Central memory CD4-positive, alpha-beta T cell (primary cell): ENCODE measurements around the gene BANP.
"Not testable (repeated sequence)": the region's sequence is repeated elsewhere in the genome, so short reads cannot be mapped to it uniquely, and the experiment has no call there.

Experiments
- DNase-seq: peaks from one replicate; pipeline ENCODE4 v3.0.0; 2022

Gene BANP

DNA sequence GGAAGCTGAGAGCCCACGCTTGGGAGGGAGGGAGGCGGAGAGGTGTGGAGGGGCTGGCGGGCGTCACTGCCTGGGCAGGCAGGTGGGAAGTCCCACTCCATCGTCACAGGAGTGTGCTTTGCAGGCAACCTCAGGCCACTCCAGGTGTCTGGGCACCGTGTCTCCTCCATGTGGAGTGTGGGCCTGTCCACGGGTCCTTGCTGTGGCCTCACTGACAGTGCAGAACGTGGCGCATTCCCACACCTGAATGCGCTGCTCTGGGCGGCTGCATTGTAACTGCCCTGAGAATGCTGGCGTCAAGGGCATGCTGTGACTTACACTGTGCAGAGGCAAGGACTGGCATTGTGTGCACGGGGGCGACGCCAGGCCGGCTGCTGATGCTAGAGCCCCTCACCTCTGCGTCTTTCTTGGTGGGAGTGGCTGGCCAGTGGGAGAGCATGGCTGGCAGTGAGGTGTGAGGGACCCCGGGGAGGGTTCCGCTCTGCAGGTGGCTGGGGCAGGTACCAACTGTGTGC, 66.4 kb downstream of the BANP start:
- DNase-seq: no peak

DNA sequence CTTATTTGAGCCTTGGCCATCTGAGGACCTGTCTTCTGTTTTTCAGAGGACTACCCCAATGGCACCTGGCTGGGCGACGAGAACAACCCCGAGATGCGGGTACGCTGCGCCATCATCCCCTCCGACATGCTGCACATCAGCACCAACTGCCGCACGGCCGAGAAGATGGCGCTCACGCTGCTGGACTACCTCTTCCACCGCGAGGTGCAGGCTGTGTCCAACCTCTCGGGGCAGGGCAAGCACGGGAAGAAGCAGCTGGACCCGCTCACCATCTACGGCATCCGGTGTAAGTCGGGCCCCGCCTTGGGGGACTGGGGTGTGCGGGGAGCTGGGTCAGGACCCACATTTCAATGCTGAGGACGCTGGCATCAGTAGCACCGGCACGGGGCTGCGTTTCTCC, 67.1 kb downstream of the BANP start:
- DNase-seq: not testable (repeated sequence)

DNA sequence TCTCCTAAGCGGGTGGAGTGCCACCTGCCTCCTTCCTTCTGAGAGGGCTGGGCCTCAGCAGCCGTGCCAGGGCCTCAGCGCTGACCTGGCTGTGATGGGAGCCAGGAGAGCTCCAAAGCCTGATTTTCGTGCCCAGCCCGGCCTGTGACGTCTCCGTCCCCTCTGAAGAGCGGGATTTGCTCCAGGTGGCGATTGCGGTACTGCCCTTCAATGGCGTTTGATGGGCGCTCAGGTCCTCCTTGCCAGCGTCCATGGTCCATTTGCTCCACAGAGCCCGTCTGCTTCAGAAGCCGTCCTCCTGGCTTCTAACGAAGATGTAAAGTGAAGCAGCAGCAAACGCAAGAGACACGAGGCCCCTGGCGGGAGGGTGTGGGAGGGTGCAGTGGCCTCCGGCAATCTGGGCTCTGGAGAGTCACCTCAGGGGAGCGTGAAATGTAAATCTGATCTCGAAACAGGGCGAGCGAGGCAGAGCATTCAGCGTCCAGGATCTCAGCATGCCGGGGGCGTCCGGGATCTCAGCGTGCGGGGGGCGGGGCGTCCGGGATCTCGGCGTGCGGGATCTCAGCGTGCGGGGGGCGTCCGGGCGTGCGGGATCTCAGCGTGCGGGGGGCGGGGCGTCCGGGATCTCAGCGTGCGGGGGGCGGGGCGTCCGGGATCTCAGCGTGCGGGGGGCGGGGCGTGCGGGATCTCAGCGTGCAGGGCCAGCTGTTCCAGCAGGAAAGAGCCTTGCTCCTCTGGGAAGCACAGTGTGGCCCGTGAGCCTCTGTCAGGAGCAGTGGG, 68.0 kb downstream of the BANP start:
- not testable (repeated sequence) for DNase-seq

DNA sequence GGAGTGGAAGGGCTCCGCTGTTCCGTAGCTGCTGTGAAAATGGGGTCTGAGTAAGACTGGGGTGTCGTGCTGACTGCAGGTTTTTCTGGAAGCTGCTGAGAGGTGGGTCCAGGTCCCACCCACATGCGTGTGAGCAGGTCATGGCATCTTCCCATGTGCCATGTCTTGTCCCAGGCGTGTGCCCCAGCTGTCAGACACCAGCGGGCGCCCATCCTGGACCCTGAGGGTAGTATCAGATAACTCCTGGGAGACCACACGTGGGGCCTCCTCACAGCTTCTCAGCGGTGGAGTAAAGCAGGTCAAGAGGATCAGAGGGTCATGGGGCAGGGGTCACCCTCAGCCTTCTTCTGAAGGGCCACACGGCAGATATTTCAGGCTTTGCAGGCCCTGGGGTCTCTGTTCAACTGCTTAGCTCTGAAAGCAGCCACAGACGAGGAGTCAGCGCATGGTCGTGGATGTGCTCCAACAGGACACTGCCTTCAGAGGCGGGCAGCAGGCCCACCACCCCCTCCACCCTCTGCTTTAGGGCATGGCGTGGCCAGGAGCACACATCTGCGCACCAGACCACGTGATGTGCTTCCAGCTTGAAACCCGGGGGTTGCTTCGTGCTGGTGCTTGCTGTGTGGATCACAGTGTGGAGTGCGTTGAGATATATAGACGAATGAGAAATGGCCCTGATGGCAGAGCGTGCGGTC, 68.7 kb downstream of the BANP start:
- DNase-seq: no peak

DNA sequence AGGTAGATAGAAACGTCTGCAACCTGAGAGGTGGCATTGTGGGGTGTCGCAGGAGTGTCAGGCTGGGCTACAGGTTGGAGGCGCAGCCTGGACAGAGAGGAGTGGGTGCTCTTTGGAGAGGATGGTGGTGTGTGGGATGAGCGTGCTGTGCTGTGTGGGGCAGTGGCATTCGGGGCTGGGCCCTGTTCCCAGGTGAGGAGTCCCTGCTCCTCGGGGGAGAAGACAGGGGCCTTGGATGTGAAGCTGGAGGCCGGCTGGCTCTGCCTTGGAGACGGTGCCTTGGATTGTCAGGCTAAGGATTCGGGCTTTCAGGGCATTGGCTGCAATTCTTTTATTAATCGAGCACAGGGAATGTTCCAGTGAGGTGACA, 69.3 kb downstream of the BANP start:
- DNase-seq: no peak

DNA sequence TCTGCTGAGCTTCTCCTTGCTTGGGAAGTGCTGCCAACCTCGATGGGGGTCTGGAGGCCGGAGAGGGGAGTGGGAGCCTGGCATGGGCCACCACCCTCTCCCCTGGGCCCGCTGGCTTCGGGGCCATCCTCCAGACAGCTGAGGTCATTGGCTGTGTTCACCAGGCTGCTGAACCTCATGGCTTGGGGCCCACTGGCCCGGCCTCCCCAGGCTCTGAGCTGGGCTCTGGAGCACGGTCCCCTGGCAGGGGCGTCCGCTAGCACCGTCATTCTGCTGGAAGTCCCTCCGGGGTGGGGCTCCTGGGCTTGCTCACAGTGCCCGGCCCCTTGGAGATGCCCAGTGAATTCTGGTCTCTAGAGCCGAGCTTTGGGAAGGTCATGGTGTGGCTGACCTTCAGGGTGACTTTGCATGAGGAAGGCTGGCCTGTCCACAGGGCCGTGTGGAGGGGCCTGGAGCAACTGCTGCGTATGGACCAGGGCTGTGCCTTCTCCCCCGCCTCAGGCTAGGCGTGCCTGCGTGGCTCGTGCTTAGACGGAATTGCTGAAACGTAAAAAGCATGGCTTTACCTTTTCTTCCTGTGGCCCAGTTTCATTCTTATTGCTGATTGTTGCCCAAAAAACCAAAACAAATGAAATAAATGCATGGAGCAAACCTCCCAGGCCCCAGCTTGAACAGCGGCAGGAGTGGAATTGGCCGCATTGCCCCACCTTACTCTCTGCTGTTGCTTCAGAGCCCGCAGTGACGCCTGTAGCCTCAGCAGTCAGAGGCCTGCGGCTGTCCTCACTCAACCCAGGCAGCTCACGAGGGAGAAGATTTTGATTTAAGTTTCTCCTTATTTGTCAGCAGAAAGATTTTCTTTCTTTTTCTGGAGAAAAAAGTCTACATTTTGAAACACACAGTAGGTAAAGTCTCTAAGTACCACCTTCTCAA, 70.1 kb downstream of the BANP start:
- DNase-seq: not testable (repeated sequence)

DNA sequence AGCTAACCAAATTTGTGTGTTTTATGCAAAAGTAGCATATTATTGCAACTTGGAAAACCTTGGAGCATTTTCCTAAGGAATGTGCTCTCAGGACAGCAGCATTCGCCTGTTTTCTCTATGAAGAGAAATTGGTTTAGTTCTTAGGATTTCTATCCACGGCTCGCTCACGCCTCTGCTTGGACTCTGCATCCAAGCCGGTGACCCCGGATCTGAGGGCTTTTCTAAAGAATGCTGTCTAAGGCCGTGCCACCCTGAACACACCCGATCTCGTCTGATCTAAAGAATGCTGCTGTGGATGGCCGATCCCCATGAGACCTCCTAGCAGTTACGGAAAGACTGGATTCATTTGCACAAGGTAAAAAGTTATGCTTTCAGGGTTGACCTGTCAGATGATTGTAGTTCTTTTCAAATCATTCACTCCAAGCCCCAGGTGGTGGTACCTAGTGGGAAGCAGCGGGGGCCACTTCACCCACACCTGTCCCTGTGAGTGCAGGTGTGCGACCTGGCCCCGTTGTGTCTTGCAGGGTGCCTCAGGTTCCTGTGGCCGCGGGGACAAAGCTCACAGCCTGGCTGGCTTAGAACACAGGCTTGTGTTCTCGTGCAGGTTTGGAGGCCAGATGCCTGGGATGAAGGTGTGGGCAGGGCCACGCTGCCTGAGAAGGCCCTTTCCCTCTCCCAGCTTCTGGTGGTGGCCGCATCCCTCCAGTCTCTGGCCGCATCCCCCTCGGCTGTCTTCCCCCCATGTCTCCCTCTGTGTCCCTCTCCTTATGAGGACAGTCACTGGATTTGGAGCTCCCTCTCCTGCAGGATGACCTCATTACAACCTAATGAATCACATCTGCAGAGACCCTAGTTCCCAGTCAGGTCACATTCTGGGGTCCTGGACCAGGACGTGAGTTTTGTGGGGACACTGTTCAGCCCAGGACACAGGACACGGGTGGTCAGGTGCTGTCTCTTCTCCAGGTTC, 71.1 kb downstream of the BANP start:
- DNase-seq: no peak

DNA sequence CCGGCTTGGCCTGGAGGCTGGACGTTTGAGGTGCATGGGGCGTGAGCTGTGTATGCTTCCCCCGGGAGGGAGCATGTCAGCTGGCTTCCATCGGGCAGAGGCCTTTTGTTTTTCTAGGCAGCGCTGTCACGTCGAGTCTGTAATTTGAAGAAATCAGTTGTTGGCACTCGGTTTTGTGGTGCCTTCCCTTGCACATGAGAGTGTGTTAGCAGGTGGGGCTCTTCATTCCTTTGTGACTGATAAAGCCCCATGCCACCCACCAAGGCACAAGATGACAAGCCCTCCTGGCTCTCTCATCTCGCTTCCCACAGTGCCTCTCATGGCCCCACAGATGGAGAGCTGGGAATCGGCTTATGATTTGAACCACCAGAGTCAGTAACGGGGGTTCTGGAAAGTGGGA, 72.1 kb downstream of the BANP start:
- no peak for DNase-seq

DNA sequence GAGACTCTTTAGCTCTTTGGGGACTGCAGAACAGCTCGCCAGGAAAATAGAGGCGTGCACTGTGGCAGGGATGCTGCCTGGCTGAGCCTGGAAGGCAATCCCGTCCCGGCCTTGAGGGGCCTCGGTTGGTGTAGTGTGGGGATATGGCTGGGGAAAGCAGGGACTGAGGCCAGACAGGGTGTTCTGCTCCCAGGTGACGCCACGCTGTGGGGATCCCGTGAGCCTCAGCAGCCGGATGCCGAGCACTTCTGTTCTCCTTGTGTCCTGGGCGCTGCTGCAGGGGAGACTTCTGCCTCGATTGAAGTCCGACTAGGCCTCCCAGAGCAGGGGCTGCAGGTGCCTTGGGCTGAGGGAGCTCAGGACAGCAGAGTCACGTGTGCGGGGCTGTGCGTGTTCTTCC, 72.6 kb downstream of the BANP start:
- DNase-seq: no peak

DNA sequence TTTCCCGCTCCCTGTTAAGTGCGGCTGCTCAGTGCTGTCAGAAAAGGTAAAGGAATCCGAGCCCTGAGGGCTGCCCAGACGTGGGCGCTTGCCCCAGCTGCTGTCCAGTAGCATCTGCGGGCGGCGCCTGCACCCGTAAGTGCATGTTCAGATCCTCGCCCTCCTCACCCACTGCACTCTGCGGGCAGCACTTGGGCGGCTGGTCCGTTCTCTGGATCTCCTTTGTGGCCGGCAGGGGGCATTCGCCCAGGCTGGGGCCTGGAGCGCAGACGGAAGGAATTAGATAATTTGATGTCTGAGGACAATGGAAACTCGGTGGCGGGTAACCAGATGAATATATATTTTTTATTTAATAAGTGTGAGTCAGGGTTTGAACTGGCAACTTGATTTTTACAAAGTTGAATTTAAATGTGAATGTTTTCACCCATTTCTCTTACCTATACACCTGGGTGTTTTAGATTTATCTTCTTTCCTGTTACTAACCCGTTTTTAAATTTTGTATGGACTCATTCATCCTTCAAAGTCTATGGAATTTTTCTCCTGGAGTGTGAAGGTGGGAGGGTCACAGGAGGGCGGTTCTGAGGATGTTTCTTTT, 73.4 kb downstream of the BANP start:
- DNase-seq: not testable (repeated sequence)

DNA sequence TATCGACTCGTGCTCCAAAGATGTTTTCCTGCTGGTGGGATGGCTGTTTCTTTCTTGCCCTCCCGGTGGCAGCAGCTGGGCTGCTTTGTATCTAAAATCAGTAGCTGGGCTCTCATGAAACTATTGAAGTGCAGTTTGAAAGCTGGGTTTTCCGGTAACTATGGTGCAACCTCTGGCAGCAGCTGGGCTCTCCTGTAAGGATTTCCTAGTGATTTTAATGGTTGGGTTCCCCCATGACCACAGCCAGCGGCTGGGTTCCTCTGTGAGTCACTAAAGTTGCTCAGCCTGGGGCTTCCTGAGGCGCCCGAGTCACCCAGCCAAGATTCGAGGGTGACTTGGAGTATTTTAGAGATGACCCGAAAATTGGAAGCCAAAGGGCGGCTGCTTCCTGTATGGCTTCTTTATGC, 73.9 kb downstream of the BANP start:
- DNase-seq: not testable (repeated sequence)

DNA sequence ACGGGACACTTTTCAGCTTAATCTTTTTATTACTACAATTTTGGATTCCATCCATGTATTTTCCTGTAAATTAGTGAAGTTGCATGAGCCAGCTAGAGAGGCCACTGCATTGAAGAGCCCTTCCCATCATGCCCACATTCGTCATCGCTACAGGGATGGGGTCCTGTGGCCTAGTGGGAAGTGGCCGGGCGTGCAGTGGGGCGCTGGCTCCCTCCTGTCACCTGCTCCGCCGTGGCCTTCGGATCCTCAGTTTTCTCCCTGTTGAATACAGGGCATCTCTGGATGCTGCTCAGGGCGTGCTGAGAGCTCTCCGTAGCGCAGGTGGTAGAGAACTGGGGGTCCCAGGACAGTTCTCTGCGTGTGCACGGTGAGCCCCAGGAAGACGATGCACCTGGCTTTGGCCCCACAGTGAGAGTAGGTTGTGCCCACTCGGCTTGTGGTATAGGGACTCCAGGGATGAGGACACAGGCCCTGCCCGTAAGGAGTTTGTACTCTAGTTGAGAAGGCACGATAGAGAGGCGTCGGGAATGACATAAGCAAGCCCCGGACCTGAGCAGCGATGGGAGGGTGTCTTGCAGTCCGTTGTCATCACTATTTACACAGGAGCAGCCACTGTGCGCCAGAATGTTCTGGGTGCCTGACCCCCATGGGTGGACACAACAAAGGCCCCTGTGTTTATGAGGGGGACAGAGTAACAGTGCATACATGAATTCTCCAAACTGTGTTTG, 74.8 kb downstream of the BANP start:
- DNase-seq: not testable (repeated sequence)

DNA sequence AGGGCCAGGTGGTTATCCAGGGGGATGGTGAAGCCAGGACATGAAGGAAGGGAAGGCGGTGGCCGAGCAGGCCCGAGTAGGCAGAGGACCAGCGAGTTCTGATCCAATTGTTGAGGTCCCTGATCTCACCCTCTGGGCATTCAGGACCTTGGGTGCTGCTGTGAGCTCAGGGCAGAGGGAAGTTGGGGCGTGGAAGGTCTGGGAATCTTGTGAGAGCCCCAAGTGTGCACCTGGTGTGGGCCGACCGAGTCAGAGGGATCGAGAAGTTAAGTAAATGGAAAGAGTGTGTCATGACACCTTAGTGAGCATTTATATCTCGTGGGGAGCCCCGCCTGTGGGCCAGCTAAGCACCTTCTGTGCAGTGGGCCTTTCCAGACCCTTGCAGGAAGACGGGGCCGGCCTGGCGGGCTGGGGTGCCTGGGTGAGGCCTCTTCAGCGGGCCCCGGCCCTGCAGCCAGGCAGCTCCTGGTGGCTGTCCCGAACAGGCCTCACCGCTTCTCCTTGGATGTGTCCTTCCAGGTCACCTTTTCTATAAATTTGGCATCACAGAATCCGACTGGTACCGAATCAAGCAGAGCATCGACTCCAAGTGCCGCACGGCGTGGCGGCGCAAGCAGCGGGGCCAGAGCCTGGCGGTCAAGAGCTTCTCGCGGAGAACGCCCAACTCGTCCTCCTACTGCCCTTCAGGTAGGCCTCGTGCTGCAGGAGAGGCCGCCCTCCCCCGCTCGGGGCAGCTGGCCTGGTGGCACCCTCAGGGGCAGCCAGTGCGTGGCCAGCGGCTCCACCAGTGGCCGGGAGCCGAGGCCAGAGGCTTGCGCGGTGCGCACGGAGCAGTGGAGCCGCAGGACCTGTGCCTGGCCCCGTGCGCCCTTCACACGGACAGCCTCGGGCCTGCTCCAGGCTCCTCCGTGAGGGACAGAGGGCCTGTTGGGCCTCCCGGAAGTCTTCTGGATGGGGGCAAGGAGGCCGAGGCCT, 76.0 kb downstream of the BANP start:
- DNase-seq: no peak

DNA sequence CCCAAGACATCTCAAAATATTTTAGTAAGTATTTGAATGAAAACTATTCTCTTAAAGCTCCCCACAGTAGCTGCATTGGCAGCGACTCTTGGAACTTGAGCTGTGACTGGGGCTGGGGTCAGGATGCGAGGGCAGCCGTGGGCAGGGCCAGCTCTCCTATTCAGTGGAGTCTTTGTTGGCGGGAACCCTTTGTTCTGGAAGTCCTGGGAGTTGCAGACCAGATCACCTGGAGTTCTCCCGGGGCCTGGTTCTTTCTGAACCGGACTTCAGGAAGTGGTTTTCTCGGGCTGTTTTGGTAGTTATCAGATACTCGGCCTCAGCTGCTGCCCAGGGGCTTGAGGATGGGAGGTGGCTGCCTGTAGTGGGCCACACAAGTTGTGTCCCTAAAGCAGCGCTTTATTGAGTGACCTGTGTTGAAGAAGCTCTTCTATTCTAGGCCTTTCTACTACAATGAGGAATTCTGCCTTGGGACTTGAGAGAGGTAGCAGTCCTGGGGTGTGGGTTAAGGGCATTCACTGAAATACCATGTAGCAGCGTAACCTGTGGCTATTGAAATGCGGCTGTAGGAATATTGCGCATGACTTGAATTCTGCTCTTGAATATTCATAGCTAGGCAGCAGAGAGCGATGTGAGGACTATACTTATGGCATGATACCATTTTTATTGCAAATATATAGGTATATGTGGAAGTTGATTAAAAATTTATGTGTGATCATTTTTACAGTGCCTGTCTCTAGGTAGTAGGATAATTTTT, 77.1 kb downstream of the BANP start:
- not testable (repeated sequence) for DNase-seq

DNA sequence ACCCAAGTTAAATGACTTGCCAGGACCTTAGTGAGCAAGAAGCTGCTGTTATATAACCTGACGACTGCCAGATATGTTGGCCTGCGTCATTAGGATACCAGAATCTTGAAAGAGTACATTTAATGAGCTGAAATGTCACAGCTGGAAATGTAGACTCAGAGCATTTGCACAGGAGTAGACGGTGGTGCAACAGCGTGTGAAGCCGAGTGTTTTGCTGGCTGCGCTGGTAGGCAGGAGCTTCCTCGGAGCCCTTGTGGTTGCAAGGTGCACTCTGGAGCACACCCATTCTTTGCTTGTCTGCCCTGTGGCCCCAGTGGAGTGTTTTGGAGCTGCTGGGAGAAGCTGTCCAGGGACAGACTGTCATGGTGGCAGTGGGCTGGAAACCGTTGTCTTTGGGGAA, 79.3 kb downstream of the BANP start:
- DNase-seq: no peak

DNA sequence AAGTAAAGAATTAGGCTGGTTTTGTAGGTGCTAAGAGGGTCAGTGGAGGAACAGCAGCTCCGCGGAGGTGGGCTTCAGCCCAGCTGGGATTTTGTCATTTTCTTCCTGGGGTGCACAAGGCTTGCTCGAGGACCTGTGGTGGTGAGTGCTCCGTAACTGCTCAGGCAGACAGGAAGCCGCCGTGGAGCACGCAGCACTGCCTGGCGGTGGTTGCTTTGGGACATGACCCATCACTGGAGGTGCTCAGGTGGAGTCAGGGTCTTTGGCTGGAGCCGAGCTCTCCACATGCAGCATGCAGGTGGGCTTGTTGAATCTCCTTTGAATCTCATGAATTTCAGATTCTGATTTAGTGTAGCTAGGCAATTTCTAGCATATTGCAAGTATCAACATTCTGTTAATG, 79.7 kb downstream of the BANP start:
- DNase-seq: not testable (repeated sequence)

DNA sequence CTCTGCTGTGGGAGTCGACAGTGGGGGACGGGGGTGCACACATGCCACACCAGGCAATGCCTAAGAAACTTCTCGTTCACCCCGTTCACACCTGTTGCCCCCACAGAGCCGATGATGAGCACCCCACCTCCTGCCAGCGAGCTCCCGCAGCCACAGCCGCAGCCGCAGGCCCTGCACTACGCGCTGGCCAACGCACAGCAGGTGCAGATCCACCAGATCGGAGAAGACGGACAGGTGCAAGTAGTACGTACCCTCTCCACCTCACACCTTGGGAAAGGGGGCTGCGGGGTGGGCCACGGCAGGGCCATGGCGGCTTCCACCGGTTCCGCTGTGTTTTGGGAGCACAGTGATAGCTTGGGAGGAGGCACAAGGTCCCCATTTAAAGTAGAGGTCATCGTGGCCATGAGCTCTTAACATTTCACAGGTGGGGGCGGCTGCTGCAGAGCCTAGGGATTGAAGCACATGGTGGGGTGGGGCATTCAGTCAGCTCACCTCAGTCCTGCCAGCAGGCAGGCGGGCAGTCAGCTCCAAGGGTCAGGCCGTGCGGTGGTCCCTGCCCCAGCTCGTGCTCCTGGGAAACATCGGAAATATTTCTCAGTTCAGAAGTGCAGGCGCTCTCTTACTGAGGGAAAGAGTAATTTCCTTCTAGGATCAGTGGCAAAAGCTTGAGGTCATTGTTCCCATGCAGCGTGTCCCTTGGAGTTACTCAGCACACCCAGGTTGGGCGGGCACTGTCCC, 81.9 kb downstream of the BANP start:
- not testable (repeated sequence) for DNase-seq

DNA sequence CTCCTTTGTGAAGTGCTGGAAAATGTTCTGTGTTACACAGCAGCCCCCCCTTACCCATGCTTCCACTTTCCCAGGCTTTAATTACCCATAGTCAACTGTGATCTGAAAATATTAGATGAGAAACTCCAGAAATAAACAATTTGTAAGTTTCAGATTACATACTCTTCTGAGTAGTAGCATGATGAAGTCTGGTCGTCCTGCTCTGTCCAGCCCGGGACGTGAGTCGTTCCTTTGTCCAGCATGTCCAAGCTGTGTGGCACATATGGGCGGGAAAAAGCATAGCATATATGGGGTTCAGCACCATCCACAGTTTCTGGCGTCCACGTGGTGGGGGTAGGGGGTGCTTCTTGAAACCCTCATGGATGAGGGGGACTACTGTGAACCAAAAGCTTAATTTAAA, 83.5 kb downstream of the BANP start:
- DNase-seq: no peak
